Uterus (tissue), 2 donors: ENCODE measurements around the gene AIF1L.

Experiments used
- POLR2A ChIP-seq, 2 donors: fragments of 450-650 bp; IDR thresholded peaks; one replicate each; pipeline ENCODE4 v1.6.1; 2016; ENCODE audit warnings: antibody characterized with exemption in 2 of 2, mild to moderate bottlenecking in 1 of 2, moderate library complexity in 1 of 2
- TF ChIP-seq, protein P1 (sequence below), 4 experiments: fragments of 200-600 bp in 2 of 4; fragments of 450-650 bp in 2 of 4; sonication (generic) in 2 of 4; IDR thresholded peaks; one replicate each; pipeline ENCODE4 v1.5.1; 2016 to 2019; ENCODE audit warnings: antibody characterized with exemption in 4 of 4, mild to moderate bottlenecking in 2 of 4, moderate library complexity in 1 of 4

DNA sequence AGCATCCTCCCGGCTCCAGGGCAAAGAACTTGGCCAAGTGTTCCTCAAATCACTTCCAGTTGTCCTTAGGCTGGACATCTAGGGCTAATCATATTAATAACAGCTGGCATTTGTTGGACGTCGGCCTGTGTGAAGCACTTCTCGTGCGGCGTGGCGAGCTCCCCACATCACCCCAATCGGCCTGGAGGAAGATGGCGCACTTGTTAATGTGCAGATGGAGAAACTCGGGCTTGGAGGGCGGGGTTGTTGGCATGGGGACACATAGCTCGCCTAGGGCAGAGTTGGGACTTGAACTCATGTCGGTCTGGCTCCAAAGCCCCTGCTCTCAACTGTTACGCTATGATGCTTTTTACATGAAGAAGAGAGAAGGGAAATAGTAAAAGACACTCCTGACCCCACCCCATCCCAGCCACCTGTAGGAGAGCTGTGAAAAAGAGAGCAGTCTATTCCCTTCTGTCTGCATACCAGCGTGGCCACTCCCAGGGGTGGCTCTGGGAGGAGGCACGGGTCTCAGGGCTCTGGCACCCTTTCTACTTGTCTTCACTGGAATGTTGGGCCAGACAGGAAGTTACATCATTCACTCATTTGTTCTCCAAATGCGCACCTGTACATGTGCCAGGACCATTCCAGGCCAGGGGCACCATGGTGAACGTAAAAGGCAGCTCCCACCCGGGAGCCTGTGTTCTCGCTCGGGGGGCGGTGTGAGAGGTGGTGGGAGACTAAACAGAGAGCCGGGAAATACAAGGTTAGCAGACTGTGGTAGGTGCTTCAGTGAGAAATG lies 16.2 kb downstream of the AIF1L start:
- TF ChIP-seq, protein P1, sequence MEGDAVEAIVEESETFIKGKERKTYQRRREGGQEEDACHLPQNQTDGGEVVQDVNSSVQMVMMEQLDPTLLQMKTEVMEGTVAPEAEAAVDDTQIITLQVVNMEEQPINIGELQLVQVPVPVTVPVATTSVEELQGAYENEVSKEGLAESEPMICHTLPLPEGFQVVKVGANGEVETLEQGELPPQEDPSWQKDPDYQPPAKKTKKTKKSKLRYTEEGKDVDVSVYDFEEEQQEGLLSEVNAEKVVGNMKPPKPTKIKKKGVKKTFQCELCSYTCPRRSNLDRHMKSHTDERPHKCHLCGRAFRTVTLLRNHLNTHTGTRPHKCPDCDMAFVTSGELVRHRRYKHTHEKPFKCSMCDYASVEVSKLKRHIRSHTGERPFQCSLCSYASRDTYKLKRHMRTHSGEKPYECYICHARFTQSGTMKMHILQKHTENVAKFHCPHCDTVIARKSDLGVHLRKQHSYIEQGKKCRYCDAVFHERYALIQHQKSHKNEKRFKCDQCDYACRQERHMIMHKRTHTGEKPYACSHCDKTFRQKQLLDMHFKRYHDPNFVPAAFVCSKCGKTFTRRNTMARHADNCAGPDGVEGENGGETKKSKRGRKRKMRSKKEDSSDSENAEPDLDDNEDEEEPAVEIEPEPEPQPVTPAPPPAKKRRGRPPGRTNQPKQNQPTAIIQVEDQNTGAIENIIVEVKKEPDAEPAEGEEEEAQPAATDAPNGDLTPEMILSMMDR (IDR thresholded peaks at IDR 0.05), result no peak
- no peak for TF ChIP-seq POLR2A (IDR thresholded peaks at IDR 0.05)
